Lower lobe of right lung (tissue), 2 donors: ENCODE results near the gene KIFC1. TPM values are rescaled to one million over a fixed set of nuclear protein-coding genes. Genes with fewer than 3 reads are reported as not detected.
A peak's percentile ranks its signal among the peaks of the same experiment; 100 is the strongest.

Experiments
- ATAC-seq, 2 donors: fragments of 200-7000 bp; cut with Tn5 transposase; one replicate each; pipeline ENCODE4 v1.9.1; 2020 to 2022; ENCODE audit warnings: mild to moderate bottlenecking in 2 of 2, moderate library complexity in 2 of 2
- DNase-seq: peaks from one replicate; pipeline ENCODE4 v3.0.0-alpha.2; 2020
- H3K27ac ChIP-seq: fragments of 200-600 bp; one replicate; pipeline ENCODE4 v1.8.0; 2022
- H3K27me3 ChIP-seq: fragments of 200-600 bp; one replicate; pipeline ENCODE4 v1.8.0; 2022; ENCODE audit warnings: low read depth
- H3K36me3 ChIP-seq: fragments of 200-600 bp; one replicate; pipeline ENCODE4 v1.8.0; 2022; ENCODE audit warnings: mild to moderate bottlenecking
- H3K4me1 ChIP-seq: fragments of 200-600 bp; one replicate; pipeline ENCODE4 v1.8.0; 2022
- H3K4me3 ChIP-seq: fragments of 200-600 bp; one replicate; pipeline ENCODE4 v1.8.0; 2022; ENCODE audit warnings: mild to moderate bottlenecking
- H3K9me3 ChIP-seq: fragments of 200-600 bp; one replicate; pipeline ENCODE4 v1.8.0; 2022
- intact Hi-C: fragments of 100-400 bp; cut with DNase I; formaldehyde crosslinking; loops from one replicate; pipeline ENCODE4 v1.11.0; 2022
- total RNA-seq: library from RNA; stranded (reverse); fragmentation: NEBNext Ultra II Directional; extraction: Animal tissue kit (Norgen Biotek cat#: 25700); gene quantifications from one replicate; pipeline ENCODE4 v1.2.1, GENCODE V29; 2021
- TF ChIP-seq, protein P1 (sequence below): fragments of 200-600 bp; IDR thresholded peaks from one replicate; pipeline ENCODE4 v1.8.0; 2022; ENCODE audit warnings: antibody characterized with exemption, mild to moderate bottlenecking
- donor health status: DM: no; HTN: yes; CAD: no; lungs with severe emphysema.

The KIFC1 gene
- total RNA-seq, 1 donor from 2014 or later = 2.7 TPM

DNA sequence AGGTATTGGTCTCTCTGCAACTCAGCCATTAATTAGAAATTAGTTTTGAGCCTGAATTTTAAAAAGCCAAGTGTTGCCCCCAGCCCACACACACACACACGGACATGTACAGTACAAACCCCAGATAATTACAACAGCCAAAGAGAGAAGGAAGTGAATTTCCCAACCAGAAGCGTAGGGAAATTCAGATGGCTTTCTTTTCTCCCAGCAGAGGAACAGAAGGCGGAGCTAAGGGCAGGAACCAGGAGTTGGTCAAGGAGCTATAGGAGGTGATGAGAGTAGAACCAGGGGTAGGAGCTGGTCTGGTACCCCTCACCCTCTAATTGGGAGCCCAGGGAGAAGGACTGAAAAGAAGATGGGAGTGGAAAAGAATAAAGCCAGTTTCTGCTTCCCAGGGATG is 58.8 kb downstream of the KIFC1 start:
- intact Hi-C loops = no loop called here
- Histone ChIP-seq H3K4me3 (no peak overlapping the region), H3K27me3 (no peaks in the 10 kb centered on the region), H3K9me3 (no peaks in the 10 kb centered on the region), H3K27ac (no peak overlapping the region), H3K36me3 (peaks cover 18% of the 10 kb centered on the region), H3K4me1 (peaks cover 28% of the 10 kb centered on the region)
- DNase-seq = no peak
- TF ChIP-seq, protein P1, sequence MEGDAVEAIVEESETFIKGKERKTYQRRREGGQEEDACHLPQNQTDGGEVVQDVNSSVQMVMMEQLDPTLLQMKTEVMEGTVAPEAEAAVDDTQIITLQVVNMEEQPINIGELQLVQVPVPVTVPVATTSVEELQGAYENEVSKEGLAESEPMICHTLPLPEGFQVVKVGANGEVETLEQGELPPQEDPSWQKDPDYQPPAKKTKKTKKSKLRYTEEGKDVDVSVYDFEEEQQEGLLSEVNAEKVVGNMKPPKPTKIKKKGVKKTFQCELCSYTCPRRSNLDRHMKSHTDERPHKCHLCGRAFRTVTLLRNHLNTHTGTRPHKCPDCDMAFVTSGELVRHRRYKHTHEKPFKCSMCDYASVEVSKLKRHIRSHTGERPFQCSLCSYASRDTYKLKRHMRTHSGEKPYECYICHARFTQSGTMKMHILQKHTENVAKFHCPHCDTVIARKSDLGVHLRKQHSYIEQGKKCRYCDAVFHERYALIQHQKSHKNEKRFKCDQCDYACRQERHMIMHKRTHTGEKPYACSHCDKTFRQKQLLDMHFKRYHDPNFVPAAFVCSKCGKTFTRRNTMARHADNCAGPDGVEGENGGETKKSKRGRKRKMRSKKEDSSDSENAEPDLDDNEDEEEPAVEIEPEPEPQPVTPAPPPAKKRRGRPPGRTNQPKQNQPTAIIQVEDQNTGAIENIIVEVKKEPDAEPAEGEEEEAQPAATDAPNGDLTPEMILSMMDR = no peak
- no peak for ATAC-seq

DNA sequence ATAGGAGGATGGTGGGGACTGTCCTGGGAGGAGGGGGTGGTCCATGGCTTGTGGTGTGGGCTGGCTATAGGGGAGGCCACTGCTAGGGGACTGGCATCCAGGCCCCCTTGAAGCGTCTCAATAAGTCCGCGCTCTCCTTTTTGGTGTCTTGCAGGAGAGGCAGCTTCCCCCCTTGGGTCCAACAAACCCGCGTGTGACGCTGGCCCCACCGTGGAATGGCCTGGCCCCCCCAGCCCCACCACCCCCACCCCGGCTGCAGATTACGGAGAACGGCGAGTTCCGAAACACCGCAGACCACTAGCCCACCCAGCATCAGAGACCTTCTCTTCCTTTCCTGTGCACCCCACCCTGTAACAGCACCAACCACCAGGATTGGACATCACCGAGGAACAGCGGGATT is 60.0 kb downstream of the KIFC1 start:
- Histone ChIP-seq H3K27me3 (no peaks in the 10 kb centered on the region), H3K27ac (no peak overlapping the region), H3K36me3 (peaks cover 26% of the 10 kb centered on the region), H3K9me3 (no peaks in the 10 kb centered on the region), H3K4me3 (no peak overlapping the region), H3K4me1 (peaks cover 28% of the 10 kb centered on the region)
- DNase-seq (no peak), ATAC-seq (no peak)
- intact Hi-C loops = no loop called here
- TF ChIP-seq, protein P1 = no peak

DNA sequence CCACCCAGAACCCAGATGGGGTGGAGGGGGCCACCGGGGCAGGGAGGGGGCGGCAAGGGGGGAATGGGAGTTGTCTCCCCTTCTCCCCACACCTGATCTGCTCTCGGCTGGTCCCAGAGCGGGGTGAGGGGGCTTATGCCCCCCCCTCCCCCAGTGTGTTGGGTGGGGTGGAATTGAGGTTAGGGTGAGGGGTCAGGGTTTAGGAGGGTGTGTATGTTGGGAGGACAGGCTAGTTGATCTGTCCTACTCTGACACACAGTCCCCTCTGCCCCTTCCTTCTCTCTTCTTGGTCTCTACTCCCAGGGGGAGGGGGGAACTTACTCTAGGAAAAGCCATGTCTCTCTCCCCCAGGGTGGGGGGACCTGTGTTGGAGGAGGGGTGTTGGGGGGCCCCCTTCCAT is 60.9 kb downstream of the KIFC1 start:
- Histone ChIP-seq H3K36me3 (peaks cover 28% of the 10 kb centered on the region), H3K27me3 (no peaks in the 10 kb centered on the region), H3K4me1 (peaks cover 28% of the 10 kb centered on the region), H3K27ac (no peak overlapping the region), H3K9me3 (no peaks in the 10 kb centered on the region), H3K4me3 (no peak overlapping the region)
- TF ChIP-seq, protein P1 = no peak
- intact Hi-C loops = no loop called here
- ATAC-seq (no peak), DNase-seq (no peak)

DNA sequence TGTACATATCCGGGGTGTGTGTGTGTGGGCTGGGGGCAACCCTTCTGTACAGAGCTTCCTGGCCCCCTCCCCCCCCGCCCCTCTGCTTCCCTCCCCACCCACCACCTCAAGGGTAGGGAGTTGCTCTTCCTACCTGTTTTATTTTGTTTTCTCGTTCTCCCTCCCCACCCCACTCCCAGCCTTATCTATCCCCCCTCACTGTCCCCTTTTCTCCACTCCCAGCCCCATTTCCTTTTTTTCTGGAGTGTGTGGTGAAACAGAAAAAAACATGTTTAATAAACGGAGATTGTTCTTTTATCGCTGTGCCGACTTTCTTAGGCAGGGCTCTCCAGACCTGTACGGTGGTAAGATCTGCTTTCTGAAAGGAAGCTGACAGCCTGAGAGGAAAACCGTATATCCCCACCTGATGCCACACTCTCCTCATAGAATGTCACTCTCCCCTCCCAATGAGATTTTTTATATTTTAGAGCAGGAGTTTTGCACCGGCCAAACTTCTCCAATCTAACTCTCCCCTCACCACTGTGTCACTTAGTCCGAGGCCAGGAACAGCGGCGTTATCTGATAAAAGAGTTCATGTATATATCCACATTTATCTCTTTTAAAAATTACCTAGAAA is 61.9 kb downstream of the KIFC1 start:
- H3K9me3 ChIP-seq = no peaks in the 10 kb centered on the region
- H3K27ac ChIP-seq = peak overlapping the region; percentile 83
- TF ChIP-seq, protein P1 = no peak
- H3K36me3 ChIP-seq = peaks cover 21% of the 10 kb centered on the region
- peak overlapping the region; percentile 92 for H3K4me3 ChIP-seq
- no peak for ATAC-seq
- H3K4me1 ChIP-seq = peaks cover 28% of the 10 kb centered on the region
- intact Hi-C loops = no loop called here
- no peak for DNase-seq
- no peaks in the 10 kb centered on the region for H3K27me3 ChIP-seq

DNA sequence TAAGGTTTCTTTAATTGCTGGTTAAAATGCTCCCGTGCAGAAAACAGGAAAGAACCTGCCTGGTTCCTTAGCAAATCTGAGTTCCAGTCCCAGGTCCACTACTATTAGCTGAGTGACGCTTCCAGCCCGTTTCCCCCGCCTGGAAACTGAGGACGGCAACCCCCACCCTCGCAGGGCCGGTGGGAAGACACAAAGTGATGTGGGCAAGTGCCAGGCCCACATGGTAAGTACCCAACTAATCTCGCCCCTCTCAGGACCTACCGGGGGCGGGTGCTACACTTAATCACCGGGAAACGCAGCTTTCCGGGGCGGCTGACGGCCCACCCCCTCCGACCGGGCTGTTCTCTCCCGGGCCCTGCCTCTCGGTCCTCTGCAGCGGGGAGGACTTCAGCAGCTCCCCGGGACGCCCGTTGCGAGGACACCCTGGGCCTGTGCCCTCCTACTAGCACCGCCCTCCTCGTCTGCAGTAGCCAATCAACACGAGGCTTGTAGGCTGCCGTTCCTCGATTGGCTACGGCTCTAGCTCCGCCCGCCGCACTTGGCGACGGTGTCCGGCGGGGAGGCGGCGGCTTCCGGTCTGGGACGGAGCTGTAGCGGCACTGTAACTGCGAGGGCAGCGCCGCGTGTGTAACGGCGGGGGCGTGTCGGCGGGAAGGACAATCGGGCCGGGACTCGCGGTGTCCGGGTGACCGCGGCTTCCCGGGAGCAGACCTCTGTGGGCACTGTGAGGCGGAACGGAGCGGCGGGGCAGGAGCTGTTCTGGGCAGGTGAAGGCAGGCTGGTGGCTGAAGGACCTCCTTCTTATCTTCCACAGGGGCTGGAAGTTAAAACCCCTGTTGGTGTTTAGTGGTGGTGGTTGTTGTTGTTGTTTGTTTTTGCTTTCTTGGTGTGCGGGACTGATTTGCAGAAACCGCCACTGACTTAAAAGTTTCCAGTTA is 62.7 kb downstream of the KIFC1 start, which contains the start of gene ZBTB9:
Gene ZBTB9 (plus strand): TSS at position 568 of the 938 bp plus-strand sequence. CDS start 525 bp downstream, outside the sequence.
- intact Hi-C loops = no loop called here
- Histone ChIP-seq H3K4me3 (peak within 1 kb of the TSS; percentile 92), H3K27me3 (no peaks in the 10 kb centered on the region), H3K9me3 (no peaks in the 10 kb centered on the region), H3K27ac (peak within 1 kb of the TSS; percentile 83), H3K36me3 (peaks cover 21% of the 10 kb centered on the region), H3K4me1 (peaks cover 28% of the 10 kb centered on the region)
- ATAC-seq (peak; percentile 99), DNase-seq (peak; percentile 97)
- TF ChIP-seq, protein P1 = no peak
